ENCODE results near the gene SWSAP1. TPM values are rescaled to one million over a fixed set of nuclear protein-coding genes. Genes with fewer than 3 reads are reported as not detected.

The SWSAP1 gene
- total RNA-seq, 1 experiment from 2014 or later, result 2.4 TPM

- H3K36me3 ChIP-seq, result no peaks in the 10 kb centered on the region
- H3K9me3 ChIP-seq (replicated peaks), result no peaks in the 10 kb centered on the region
- DNase-seq, result peak; percentile 92 to 96
- peak overlapping the region; percentile 57 for H3K4me3 ChIP-seq
- H3K4me1 ChIP-seq, result no peaks in the 10 kb centered on the region
- no peak overlapping the region for H3K27ac ChIP-seq
- H3K27me3 ChIP-seq, result no peaks in the 10 kb centered on the region
Observed at GRCh38 chr19:11380653-11381537, 6.4 kb downstream of the SWSAP1 start.

DNA sequence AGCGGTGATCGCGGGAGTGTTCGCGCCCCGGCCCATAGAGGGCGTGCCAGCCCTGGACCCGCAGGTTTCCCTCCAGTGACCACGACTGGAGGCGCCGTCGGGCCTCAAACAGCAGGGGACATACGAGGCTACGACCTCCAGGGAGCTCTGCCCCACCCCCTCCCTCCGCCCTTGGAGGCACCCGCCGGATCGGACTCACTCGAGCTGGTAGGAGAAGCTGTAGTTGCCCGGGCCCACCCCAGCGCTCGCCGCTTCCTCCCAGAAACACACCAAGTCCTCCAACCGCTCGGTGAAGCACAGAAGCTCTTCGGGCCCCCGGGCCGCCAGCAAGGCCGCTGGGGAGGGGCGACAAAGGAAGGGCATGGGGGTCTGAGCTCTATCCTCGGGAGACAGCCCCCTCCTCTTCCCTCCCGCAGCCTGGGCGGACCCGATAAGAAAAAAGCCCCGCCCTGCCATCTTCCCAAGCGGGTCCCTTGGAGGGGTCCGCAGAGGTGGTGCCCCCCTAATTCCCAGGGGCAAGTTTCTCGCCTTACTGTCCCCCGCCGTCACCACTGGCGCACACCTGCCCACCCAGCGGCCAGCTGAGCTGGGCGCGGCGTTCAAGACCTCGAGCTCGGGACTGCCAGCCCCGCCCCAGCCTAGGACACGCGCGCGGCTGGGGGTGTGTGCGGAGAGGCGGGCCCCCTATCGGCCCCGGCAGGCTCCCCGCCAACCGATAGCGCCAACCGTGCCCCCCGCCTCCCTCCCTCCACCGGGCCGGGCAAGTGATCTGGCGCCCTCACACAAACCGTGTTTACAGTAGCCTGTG, 8.6 kb downstream of the SWSAP1 start:
- DNase-seq, result peak; percentile 60 to 61
- H3K27ac ChIP-seq, result peak overlapping the region; percentile 72

DNA sequence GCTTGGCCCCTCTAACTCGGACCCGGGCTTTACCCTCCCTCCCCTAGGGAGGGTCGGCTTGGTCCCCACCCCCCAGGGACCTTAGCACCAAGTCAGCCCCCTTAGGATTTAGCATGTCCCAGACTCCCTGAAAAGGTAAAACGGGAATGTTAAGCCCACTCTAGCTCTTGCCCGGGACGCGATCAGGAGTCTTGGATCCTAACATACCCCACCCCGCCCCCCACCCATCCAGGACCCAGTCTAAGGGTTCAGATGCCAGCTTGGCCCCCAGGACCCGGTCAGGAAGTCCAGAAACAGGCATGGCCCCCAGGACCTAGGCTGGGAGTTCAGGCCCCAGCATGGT, 9.2 kb downstream of the SWSAP1 start:
- peak overlapping the region; percentile 68 for H3K4me3 ChIP-seq
- peak overlapping the region; percentile 72 for H3K27ac ChIP-seq
- H3K9me3 ChIP-seq (replicated peaks), result no peaks in the 10 kb centered on the region

More for the DNA sequence above, 8.6 kb downstream of the SWSAP1 start:
- no peaks in the 10 kb centered on the region for H3K27me3 ChIP-seq
- H3K36me3 ChIP-seq, result no peaks in the 10 kb centered on the region
- peak overlapping the region; percentile 68 for H3K4me3 ChIP-seq
- no peaks in the 10 kb centered on the region for H3K9me3 ChIP-seq (replicated peaks)
- no peaks in the 10 kb centered on the region for H3K4me1 ChIP-seq

GRCh38 chr19:11384778-11385129, 10.3 kb downstream of the SWSAP1 start:
- no peaks in the 10 kb centered on the region for H3K36me3 ChIP-seq
- no peak for DNase-seq
- no peaks in the 10 kb centered on the region for H3K27me3 ChIP-seq
- no peaks in the 10 kb centered on the region for H3K4me1 ChIP-seq
- H3K4me3 ChIP-seq, result no peak overlapping the region
- no peak overlapping the region for H3K27ac ChIP-seq
- no peaks in the 10 kb centered on the region for H3K9me3 ChIP-seq (replicated peaks)

More for the DNA sequence above, 9.2 kb downstream of the SWSAP1 start:
- Histone ChIP-seq H3K36me3 (no peaks in the 10 kb centered on the region), H3K4me1 (no peaks in the 10 kb centered on the region), H3K27me3 (no peaks in the 10 kb centered on the region)
- DNase-seq, result no peak

DNA sequence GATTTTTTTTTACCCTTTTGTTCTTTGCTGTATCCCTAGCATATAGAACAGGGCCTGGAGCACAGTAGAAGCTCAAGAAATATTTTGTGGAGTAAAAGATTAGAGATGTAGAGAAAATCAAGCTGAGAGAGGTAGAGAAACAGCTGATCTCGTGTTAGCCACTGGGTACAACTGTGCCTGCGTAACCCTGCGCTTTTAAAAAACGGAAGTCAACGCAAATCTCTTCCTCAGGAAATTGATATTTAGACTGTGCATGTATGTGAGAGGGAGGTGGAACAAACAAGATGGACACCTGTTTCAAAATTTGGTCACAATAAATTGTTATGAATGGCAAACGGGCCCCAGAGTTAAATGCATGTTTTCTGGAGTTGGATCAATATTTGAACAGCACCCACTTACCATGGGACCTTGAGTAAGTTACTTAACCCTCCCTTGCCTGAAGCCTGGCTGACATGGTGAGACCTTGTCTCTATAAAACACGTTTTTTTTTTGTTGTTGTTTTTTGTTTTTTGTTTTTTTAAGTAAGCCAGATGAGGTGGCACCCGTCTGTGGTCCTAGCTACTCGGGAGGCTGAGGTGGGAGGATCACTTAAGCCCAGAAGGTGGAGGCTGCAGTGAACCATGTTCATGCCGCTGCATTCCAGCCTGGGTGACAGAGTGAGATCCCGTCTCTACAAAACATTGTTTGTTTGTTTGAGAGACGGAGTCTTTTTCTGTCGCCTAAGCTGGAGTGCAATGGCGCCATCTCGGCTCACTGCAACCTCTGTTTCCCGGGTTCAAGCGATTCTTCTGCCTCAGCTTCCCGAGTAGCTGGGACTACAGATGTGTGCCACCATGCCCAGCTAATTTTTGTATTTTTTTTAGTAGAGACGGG, 12.9 kb downstream of the SWSAP1 start:
- no peaks in the 10 kb centered on the region for H3K27me3 ChIP-seq
- DNase-seq, result no peak
- no peaks in the 10 kb centered on the region for H3K9me3 ChIP-seq (replicated peaks)
- H3K4me1 ChIP-seq, result no peaks in the 10 kb centered on the region
- no peak overlapping the region for H3K27ac ChIP-seq
- no peak overlapping the region for H3K4me3 ChIP-seq
- no peaks in the 10 kb centered on the region for H3K36me3 ChIP-seq

DNA sequence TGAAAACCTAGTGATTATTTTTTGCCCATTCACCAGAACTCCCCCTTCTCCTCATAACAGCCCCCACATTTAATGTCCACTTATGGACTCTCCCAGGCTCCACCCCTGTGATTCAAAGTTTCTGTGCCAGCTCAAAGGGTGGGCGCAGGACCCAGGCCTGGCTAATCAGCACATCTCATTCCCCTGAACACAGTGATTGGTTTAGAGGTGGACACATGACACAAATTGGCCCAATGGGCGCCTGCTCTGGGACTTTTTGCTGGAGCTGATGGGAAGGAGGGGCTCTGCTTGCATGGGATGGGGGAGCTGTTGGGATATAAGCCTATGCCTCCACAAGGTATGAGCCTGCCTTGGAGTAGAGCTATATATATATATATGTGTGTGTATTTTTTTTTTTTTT, 15.9 kb downstream of the SWSAP1 start:
- Histone ChIP-seq H3K36me3 (no peaks in the 10 kb centered on the region), H3K27ac (no peak overlapping the region), H3K27me3 (no peaks in the 10 kb centered on the region), H3K4me3 (no peak overlapping the region), H3K4me1 (no peaks in the 10 kb centered on the region), H3K9me3 (replicated peaks) (no peaks in the 10 kb centered on the region)
- no peak for DNase-seq

- no peaks in the 10 kb centered on the region for H3K9me3 ChIP-seq (replicated peaks)
- no peak for DNase-seq
- no peaks in the 10 kb centered on the region for H3K36me3 ChIP-seq
- no peak overlapping the region for H3K4me3 ChIP-seq
- no peak overlapping the region for H3K27ac ChIP-seq
- H3K4me1 ChIP-seq, result no peaks in the 10 kb centered on the region
- no peaks in the 10 kb centered on the region for H3K27me3 ChIP-seq
Observed at GRCh38 chr19:11390933-11391680, 16.6 kb downstream of the SWSAP1 start.

GRCh38 chr19:11397089-11397610, 22.7 kb downstream of the SWSAP1 start:
- no peak for DNase-seq
- no peaks in the 10 kb centered on the region for H3K9me3 ChIP-seq (replicated peaks)
- no peaks in the 10 kb centered on the region for H3K4me1 ChIP-seq
- no peak overlapping the region for H3K4me3 ChIP-seq
- no peak overlapping the region for H3K27ac ChIP-seq
- no peaks in the 10 kb centered on the region for H3K27me3 ChIP-seq
- no peaks in the 10 kb centered on the region for H3K36me3 ChIP-seq

DNA sequence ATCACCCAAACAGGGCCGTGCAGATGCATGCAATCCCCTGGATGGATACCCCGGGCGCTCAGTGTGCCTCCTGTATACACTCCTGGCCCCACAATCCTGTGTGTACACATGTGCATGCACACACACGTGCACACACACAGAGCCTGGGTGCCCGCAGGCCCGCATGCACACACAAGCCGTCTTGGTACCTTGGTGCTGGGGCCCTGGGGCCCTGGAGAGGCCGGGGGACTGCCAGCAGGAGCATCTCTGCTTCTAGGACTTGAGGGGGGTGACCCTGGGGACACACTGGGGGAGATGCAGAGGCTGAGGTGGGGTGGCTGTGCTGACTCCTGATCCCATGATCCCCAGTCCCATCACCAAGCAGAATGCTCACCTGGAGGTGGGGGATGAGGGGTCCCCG, 25.2 kb downstream of the SWSAP1 start:
- Histone ChIP-seq H3K4me3 (no peak overlapping the region), H3K4me1 (no peaks in the 10 kb centered on the region), H3K27me3 (no peaks in the 10 kb centered on the region), H3K9me3 (replicated peaks) (no peaks in the 10 kb centered on the region), H3K27ac (no peak overlapping the region), H3K36me3 (no peaks in the 10 kb centered on the region)
- no peak for DNase-seq

DNA sequence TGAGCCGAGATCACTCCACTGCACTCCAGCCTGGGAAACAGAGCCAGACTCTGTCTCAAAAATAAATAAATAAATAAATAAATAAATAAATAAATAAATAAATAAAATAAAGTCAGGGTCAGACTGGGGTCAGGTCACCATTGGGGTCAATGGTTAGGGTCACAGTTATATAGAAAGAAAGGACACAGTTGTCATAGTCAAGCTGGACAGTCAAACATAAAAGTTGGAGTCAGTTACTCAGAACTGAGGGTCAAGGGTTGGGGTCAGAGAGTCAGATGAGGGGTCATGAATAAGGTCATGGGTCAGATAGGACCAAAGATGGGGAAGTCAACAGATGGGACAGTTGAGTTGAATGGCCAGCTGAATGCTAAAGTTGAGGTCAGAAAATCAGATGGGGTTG, 26.3 kb downstream of the SWSAP1 start:
- Histone ChIP-seq H3K9me3 (replicated peaks) (no peaks in the 10 kb centered on the region), H3K27ac (no peak overlapping the region), H3K36me3 (no peaks in the 10 kb centered on the region), H3K4me3 (no peak overlapping the region), H3K4me1 (no peaks in the 10 kb centered on the region), H3K27me3 (no peaks in the 10 kb centered on the region)
- no peak for DNase-seq

DNA sequence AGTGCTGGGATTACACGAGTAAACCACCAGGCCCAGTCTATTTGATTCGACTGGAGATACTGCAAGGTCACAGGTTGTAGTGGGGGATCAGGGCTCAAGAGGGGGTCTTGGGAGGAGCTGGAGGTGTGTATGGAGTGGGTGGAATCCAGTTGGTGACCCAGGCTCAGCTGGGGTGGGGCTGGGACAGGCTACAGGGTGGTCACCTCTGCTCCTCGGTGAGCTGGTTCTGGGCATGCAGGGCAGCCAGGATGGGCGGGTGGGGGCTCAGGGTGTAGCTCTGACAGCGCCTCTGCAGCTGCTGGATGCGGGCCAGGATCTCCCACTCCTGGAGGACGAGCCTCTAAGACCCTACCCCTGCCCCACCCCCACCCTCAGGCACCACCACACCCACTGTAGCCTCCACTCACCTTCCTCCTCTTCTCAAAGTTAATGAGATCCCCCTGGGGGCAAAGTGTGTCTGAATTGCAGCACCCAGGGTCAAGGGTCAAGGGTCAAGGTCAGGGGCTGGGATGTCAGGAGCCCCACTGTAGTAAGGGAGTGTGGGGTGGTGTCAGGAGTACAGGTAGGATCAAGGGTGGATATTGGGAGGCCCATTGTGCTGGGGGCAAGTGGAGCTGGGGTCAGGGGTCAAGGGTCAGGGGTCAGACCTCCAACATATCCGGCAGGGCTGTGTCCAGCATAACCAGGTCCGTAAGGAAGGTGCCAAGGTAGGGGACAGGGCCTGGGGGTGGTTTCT, 27.5 kb downstream of the SWSAP1 start:
- Histone ChIP-seq H3K27ac (no peak overlapping the region), H3K27me3 (no peaks in the 10 kb centered on the region), H3K9me3 (replicated peaks) (no peaks in the 10 kb centered on the region), H3K4me3 (no peak overlapping the region), H3K36me3 (no peaks in the 10 kb centered on the region), H3K4me1 (no peaks in the 10 kb centered on the region)
- DNase-seq, result no peak

DNA sequence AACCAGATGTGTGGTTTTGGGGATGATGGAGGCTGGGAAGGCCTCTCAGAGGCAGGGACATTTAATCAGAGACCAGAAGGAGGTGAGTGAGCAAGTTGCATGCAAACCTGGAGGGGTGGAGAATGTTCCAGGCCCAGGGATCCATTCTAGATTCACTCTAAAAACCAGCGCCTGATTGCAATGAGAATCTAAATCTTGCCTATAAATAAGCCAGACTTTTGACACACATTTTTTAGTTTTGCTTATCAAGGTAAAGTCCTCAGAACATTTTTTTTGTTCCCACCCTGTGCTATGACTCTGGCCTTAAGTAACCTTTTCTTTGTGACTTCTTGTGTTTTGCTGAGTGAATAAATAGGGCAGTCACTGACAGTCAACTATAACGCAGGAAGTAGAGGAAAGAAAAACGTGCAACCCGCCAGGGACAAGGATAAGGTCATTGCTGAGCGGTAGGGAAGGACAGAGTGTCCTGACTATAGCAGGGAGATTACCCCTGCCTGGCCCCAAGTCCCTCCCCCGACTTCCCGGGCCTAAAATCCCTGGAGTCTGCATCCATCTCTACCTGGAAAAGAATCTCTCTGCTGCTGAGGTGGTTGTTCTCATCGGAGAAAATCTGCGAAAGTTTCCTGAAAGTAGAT, 30.2 kb downstream of the SWSAP1 start:
- no peak overlapping the region for H3K4me3 ChIP-seq
- DNase-seq, result no peak
- H3K4me1 ChIP-seq, result no peaks in the 10 kb centered on the region
- H3K27ac ChIP-seq, result no peak overlapping the region
- H3K9me3 ChIP-seq (replicated peaks), result no peaks in the 10 kb centered on the region
- H3K36me3 ChIP-seq, result no peaks in the 10 kb centered on the region
- no peaks in the 10 kb centered on the region for H3K27me3 ChIP-seq

Data from SJCRH30 (cell line).